ENCODE measurements around the gene CABYR. TPM values are rescaled to one million over a fixed set of nuclear protein-coding genes. Genes with fewer than 3 reads are reported as not detected.
A peak's percentile ranks its signal among the peaks of the same experiment; 100 is the strongest.

The CABYR gene
- total RNA-seq, 1 experiment from 2014 or later = 5.4 TPM

- peak; percentile 89 for TF ChIP-seq CTCF (conservative IDR thresholded peaks at IDR 0.05; ENCODE audit: low read depth, low read length)
- TF ChIP-seq EZH2phosphoT487 (IDR thresholded peaks at IDR 0.05; ENCODE audit: borderline replicate concordance, low read length) = no peak
- no peak for TF ChIP-seq EZH2 (IDR thresholded peaks at IDR 0.05; ENCODE audit: low read length, unreplicated experiment)
- 0 out of 2 replicates have a peak overlapping the region, but pooled peaks have one; percentile 19 for H3K4me2 ChIP-seq (ENCODE audit: low read length)
- peak overlapping the region; percentile 5; the same call in 1 of the 2 replicates for H3K27ac ChIP-seq (ENCODE audit: low read length)
- H3K9ac ChIP-seq (ENCODE audit: low read length) = no peak overlapping the region
- H3K4me1 ChIP-seq (ENCODE audit: insufficient read depth, low read length) = peaks cover 7% of the 10 kb centered on the region
- H3K79me2 ChIP-seq (ENCODE audit: low read length) = no peaks in the 10 kb centered on the region
- no peaks in the 10 kb centered on the region for H3K36me3 ChIP-seq (ENCODE audit: low read depth, low read length)
- H4K20me1 ChIP-seq (ENCODE audit: low read length) = no peaks in the 10 kb centered on the region
- no peaks in the 10 kb centered on the region for H3K9me2 ChIP-seq (replicated peaks; ENCODE audit: low read length)
- no peaks in the 10 kb centered on the region for H3F3A ChIP-seq (ENCODE audit: low read length, unreplicated experiment)
- POLR2A ChIA-PET (ENCODE audit: unreplicated experiment) = no interaction called here
- no peaks in the 10 kb centered on the region for H3K9me3 ChIP-seq (ENCODE audit: low read length)
- DNase-seq (peak; percentile 87), ATAC-seq (peak; percentile 84)
- intact Hi-C loops (cut with micrococcal nuclease) = loop anchor here (2.0 to 5.0 kb wide), 4 partner anchors 67 to 297 kb away; partner anchors contain the start of gene TTC39C
- no TSS peak for BruUV-seq (replicated peaks)
- H2AFZ ChIP-seq (ENCODE audit: low read length) = no peak overlapping the region
- CTCF ChIA-PET = no interaction called here
- no peak overlapping the region for H3K4me3 ChIP-seq (ENCODE audit: low read length)
- no peaks in the 10 kb centered on the region for H3K27me3 ChIP-seq (ENCODE audit: low read length)
Observed at GRCh38 chr18:24118750-24119577, 19.9 kb upstream of the CABYR start.

DNA sequence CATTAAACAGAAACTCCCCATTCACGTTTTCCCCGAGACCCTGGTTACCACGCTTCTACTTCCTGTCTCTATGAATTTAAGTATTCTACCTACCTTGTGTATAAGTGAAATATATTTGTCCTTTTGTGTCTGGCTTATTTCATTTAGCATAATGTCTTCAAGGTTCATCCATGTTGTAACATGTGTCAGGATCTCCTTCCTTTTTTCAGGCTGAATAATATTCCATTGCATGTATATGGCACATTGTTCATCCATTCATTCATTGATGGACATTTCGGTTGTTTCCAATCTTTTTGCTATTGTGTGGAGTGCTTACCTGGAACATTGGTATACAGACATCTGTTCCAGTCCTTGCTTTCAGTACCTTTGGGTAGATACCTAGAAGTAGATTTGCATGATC lies 18.2 kb upstream of the CABYR start:
- no peak overlapping the region for H3K9ac ChIP-seq (ENCODE audit: low read length)
- DNase-seq = no peak
- POLR2A ChIA-PET (ENCODE audit: unreplicated experiment) = interaction anchor here (0.6 kb wide), 1 partner anchor 303 kb away, joined by 4 read pairs; no protein-coding TSS in a partner anchor
- CTCF ChIA-PET = no interaction called here
- H3K4me1 ChIP-seq (ENCODE audit: insufficient read depth, low read length) = peaks cover 7% of the 10 kb centered on the region
- H3K27me3 ChIP-seq (ENCODE audit: low read length) = no peaks in the 10 kb centered on the region
- no peaks in the 10 kb centered on the region for H4K20me1 ChIP-seq (ENCODE audit: low read length)
- H3K4me2 ChIP-seq (ENCODE audit: low read length) = no peak overlapping the region
- no peaks in the 10 kb centered on the region for H3F3A ChIP-seq (ENCODE audit: low read length, unreplicated experiment)
- no peaks in the 10 kb centered on the region for H3K79me2 ChIP-seq (ENCODE audit: low read length)
- H3K9me2 ChIP-seq (replicated peaks; ENCODE audit: low read length) = no peaks in the 10 kb centered on the region
- no peak for ATAC-seq
- H3K4me3 ChIP-seq (ENCODE audit: low read length) = no peak overlapping the region
- 0 out of 2 replicates have a peak, but pooled peaks cover 3% of the 10 kb centered on the region for H3K36me3 ChIP-seq (ENCODE audit: low read depth, low read length)
- H3K27ac ChIP-seq (ENCODE audit: low read length) = no peak overlapping the region
- H2AFZ ChIP-seq (ENCODE audit: low read length) = no peak overlapping the region
- H3K9me3 ChIP-seq (ENCODE audit: low read length) = no peaks in the 10 kb centered on the region
- intact Hi-C loops (cut with micrococcal nuclease) = no loop called here
- BruUV-seq (replicated peaks) = no TSS peak
- no peak for TF ChIP-seq EZH2phosphoT487 (IDR thresholded peaks at IDR 0.05; ENCODE audit: borderline replicate concordance, low read length)
- no peak for TF ChIP-seq CTCF (conservative IDR thresholded peaks at IDR 0.05; ENCODE audit: low read depth, low read length)
- TF ChIP-seq EZH2 (IDR thresholded peaks at IDR 0.05; ENCODE audit: low read length, unreplicated experiment) = no peak

GRCh38 chr18:24121625-24122024 lies 17.2 kb upstream of the CABYR start:
- no peak overlapping the region for H3K27ac ChIP-seq (ENCODE audit: low read length)
- H3K9me2 ChIP-seq (replicated peaks; ENCODE audit: low read length) = no peaks in the 10 kb centered on the region
- DNase-seq (no peak), ATAC-seq (no peak)
- H4K20me1 ChIP-seq (ENCODE audit: low read length) = no peaks in the 10 kb centered on the region
- H3F3A ChIP-seq (ENCODE audit: low read length, unreplicated experiment) = no peaks in the 10 kb centered on the region
- BruUV-seq (replicated peaks) = no TSS peak
- POLR2A ChIA-PET (ENCODE audit: unreplicated experiment) = no interaction called here
- H2AFZ ChIP-seq (ENCODE audit: low read length) = no peak overlapping the region
- no peaks in the 10 kb centered on the region for H3K9me3 ChIP-seq (ENCODE audit: low read length)
- H3K4me3 ChIP-seq (ENCODE audit: low read length) = no peak overlapping the region
- no peak for TF ChIP-seq CTCF (conservative IDR thresholded peaks at IDR 0.05; ENCODE audit: low read depth, low read length)
- TF ChIP-seq EZH2phosphoT487 (IDR thresholded peaks at IDR 0.05; ENCODE audit: borderline replicate concordance, low read length) = no peak
- no peak for TF ChIP-seq EZH2 (IDR thresholded peaks at IDR 0.05; ENCODE audit: low read length, unreplicated experiment)
- H3K79me2 ChIP-seq (ENCODE audit: low read length) = no peaks in the 10 kb centered on the region
- peaks cover 7% of the 10 kb centered on the region for H3K4me1 ChIP-seq (ENCODE audit: insufficient read depth, low read length)
- intact Hi-C loops (cut with micrococcal nuclease) = no loop called here
- H3K9ac ChIP-seq (ENCODE audit: low read length) = no peak overlapping the region
- no peak overlapping the region for H3K4me2 ChIP-seq (ENCODE audit: low read length)
- CTCF ChIA-PET = no interaction called here
- 0 out of 2 replicates have a peak, but pooled peaks cover 3% of the 10 kb centered on the region for H3K36me3 ChIP-seq (ENCODE audit: low read depth, low read length)
- no peaks in the 10 kb centered on the region for H3K27me3 ChIP-seq (ENCODE audit: low read length)

Measured in PC-3 (cell line).